Esophagus squamous epithelium (tissue), 4 donors: Measurements from ENCODE around the gene VIPR2.

Experiments
- POLR2A ChIP-seq, 4 donors: fragments of 450-650 bp; IDR thresholded peaks; one replicate each; pipeline ENCODE4 v1.6.1; 2017; ENCODE audit warnings: antibody characterized with exemption in 4 of 4, mild to moderate bottlenecking in 4 of 4, moderate library complexity in 3 of 4
- TF ChIP-seq, protein P1 (sequence below), 6 experiments: fragments of 450-650 bp in 4 of 6; fragments of 200-600 bp in 2 of 6; sonication (generic) in 2 of 6; IDR thresholded peaks; one replicate each; pipeline ENCODE4 v1.5.1; 2016 to 2019; ENCODE audit warnings: antibody characterized with exemption in 6 of 6, mild to moderate bottlenecking in 4 of 6, moderate library complexity in 4 of 6

DNA sequence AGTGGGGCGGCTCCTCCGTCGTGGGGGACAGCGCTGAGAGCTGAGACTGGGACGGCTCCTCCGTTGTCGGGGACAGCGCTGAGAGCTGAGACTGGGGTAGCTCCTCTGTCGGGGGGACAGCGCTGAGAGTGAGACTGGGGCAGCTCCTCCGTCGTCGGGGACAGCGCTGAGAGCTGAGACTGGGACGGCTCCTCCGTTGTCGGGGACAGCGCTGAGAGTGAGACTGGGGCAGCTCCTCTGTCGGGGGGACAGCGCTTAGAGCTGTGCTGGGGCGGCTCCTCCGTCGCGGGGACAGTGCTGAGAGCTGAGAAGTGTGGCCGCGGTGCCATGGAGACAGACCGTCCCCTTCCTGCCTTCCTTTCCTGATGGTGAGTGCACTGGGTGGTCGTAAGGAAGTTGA is 151.9 kb downstream of the VIPR2 start:
- TF ChIP-seq, protein P1, sequence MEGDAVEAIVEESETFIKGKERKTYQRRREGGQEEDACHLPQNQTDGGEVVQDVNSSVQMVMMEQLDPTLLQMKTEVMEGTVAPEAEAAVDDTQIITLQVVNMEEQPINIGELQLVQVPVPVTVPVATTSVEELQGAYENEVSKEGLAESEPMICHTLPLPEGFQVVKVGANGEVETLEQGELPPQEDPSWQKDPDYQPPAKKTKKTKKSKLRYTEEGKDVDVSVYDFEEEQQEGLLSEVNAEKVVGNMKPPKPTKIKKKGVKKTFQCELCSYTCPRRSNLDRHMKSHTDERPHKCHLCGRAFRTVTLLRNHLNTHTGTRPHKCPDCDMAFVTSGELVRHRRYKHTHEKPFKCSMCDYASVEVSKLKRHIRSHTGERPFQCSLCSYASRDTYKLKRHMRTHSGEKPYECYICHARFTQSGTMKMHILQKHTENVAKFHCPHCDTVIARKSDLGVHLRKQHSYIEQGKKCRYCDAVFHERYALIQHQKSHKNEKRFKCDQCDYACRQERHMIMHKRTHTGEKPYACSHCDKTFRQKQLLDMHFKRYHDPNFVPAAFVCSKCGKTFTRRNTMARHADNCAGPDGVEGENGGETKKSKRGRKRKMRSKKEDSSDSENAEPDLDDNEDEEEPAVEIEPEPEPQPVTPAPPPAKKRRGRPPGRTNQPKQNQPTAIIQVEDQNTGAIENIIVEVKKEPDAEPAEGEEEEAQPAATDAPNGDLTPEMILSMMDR (IDR thresholded peaks at IDR 0.05): no peak
- TF ChIP-seq POLR2A (IDR thresholded peaks at IDR 0.05): no peak
